HEK293 (cell line): ENCODE measurements around the gene GPX8.

ENCODE experiments used
- GLI4 ChIP-seq: fragments of 450-650 bp; formaldehyde crosslinking; IDR thresholded peaks from 2 replicates; pipeline ENCODE4 v1.5.1; 2016; ENCODE audit warnings: missing biosample characterization, missing genetic modification characterization
- KLF7 ChIP-seq: fragments of 450-650 bp; formaldehyde crosslinking; IDR thresholded peaks from 2 replicates; pipeline ENCODE4 v1.5.1; 2016; ENCODE audit warnings: missing biosample characterization, missing genetic modification characterization, borderline replicate concordance
- KLF9 ChIP-seq: fragments of 450-650 bp; formaldehyde crosslinking; IDR thresholded peaks from 2 replicates; pipeline ENCODE4 v1.5.1; 2016; ENCODE audit warnings: missing biosample characterization, missing genetic modification characterization, low read depth
- REPIN1 ChIP-seq: fragments of 450-650 bp; formaldehyde crosslinking; IDR thresholded peaks from 2 replicates; pipeline ENCODE4 v1.5.1; 2017; ENCODE audit warnings: missing biosample characterization, missing genetic modification characterization, low read depth
- WT1 ChIP-seq: fragments of 450-650 bp; formaldehyde crosslinking; IDR thresholded peaks from 2 replicates; pipeline ENCODE4 v1.5.1; 2016; ENCODE audit warnings: missing biosample characterization, missing genetic modification characterization
- ZFP69B ChIP-seq: fragments of 450-650 bp; formaldehyde crosslinking; IDR thresholded peaks from 2 replicates; pipeline ENCODE4 v1.5.1; 2016; ENCODE audit warnings: missing biosample characterization, missing genetic modification characterization
- ZNF140 ChIP-seq: fragments of 450-650 bp; formaldehyde crosslinking; IDR thresholded peaks from 2 replicates; pipeline ENCODE4 v1.5.1; 2016; ENCODE audit warnings: missing biosample characterization, missing genetic modification characterization
- ZNF350 ChIP-seq: fragments of 450-650 bp; formaldehyde crosslinking; IDR thresholded peaks from 2 replicates; pipeline ENCODE4 v1.5.0; 2017; ENCODE audit warnings: missing biosample characterization, mild to moderate bottlenecking, missing genetic modification characterization
- ZNF423 ChIP-seq: fragments of 450-650 bp; formaldehyde crosslinking; IDR thresholded peaks from 2 replicates; pipeline ENCODE4 v1.5.1; 2016; ENCODE audit warnings: missing biosample characterization, missing genetic modification characterization
- ZNF473 ChIP-seq: fragments of 450-650 bp; formaldehyde crosslinking; IDR thresholded peaks from 2 replicates; pipeline ENCODE4 v1.5.1; 2017; ENCODE audit warnings: missing biosample characterization, missing genetic modification characterization
- ZNF501 ChIP-seq: fragments of 450-650 bp; formaldehyde crosslinking; IDR thresholded peaks from 2 replicates; pipeline ENCODE4 v1.5.1; 2016; ENCODE audit warnings: missing biosample characterization, missing genetic modification characterization
- ZNF510 ChIP-seq: fragments of 450-650 bp; formaldehyde crosslinking; IDR thresholded peaks from 2 replicates; pipeline ENCODE4 v1.5.1; 2018; ENCODE audit warnings: mild to moderate bottlenecking, missing genetic modification characterization, missing biosample characterization; ENCODE audit not compliant: insufficient replicate concordance
- ZNF558 ChIP-seq: fragments of 450-650 bp; formaldehyde crosslinking; IDR thresholded peaks from 2 replicates; pipeline ENCODE4 v1.5.1; 2016; ENCODE audit warnings: missing biosample characterization, missing genetic modification characterization
- ZNF600 ChIP-seq: fragments of 450-650 bp; formaldehyde crosslinking; IDR thresholded peaks from 2 replicates; pipeline ENCODE4 v1.5.1; 2016; ENCODE audit warnings: missing biosample characterization, missing genetic modification characterization
- ZNF626 ChIP-seq: fragments of 450-650 bp; sonication (Bioruptor Pico); formaldehyde crosslinking; IDR thresholded peaks from 2 replicates; pipeline ENCODE4 v1.5.1; 2018; ENCODE audit warnings: missing biosample characterization, missing genetic modification characterization, inconsistent platforms
- ZNF701 ChIP-seq: fragments of 450-650 bp; formaldehyde crosslinking; IDR thresholded peaks from 2 replicates; pipeline ENCODE4 v1.5.1; 2016; ENCODE audit warnings: missing biosample characterization, missing genetic modification characterization
- ZNF76 ChIP-seq: fragments of 450-650 bp; formaldehyde crosslinking; IDR thresholded peaks from 2 replicates; pipeline ENCODE4; 2016; ENCODE audit warnings: low read depth, missing biosample characterization, missing genetic modification characterization, borderline replicate concordance
- TF ChIP-seq, protein P1 (sequence below): fragments of 450-650 bp; formaldehyde crosslinking; IDR thresholded peaks from 2 replicates; pipeline ENCODE4 v1.5.1; 2017; ENCODE audit warnings: missing biosample characterization, missing genetic modification characterization
- TF ChIP-seq, protein P2 (sequence below): fragments of 450-650 bp; formaldehyde crosslinking; IDR thresholded peaks from 2 replicates; pipeline ENCODE4 v1.5.1; 2017; ENCODE audit warnings: missing biosample characterization, missing genetic modification characterization
- TF ChIP-seq, protein P3 (sequence below): fragments of 450-650 bp; formaldehyde crosslinking; IDR thresholded peaks from 2 replicates; pipeline ENCODE4 v1.5.1; 2017; ENCODE audit warnings: missing biosample characterization, missing genetic modification characterization
- TF ChIP-seq, protein P4 (sequence below): fragments of 450-650 bp; formaldehyde crosslinking; IDR thresholded peaks from 2 replicates; pipeline ENCODE4 v1.5.1; 2016; ENCODE audit warnings: missing biosample characterization, missing genetic modification characterization, borderline replicate concordance
- TF ChIP-seq, protein P5 (sequence below): fragments of 450-650 bp; formaldehyde crosslinking; IDR thresholded peaks from 2 replicates; pipeline ENCODE4 v1.5.1; 2016; ENCODE audit warnings: missing biosample characterization, missing genetic modification characterization

Gene GPX8

DNA sequence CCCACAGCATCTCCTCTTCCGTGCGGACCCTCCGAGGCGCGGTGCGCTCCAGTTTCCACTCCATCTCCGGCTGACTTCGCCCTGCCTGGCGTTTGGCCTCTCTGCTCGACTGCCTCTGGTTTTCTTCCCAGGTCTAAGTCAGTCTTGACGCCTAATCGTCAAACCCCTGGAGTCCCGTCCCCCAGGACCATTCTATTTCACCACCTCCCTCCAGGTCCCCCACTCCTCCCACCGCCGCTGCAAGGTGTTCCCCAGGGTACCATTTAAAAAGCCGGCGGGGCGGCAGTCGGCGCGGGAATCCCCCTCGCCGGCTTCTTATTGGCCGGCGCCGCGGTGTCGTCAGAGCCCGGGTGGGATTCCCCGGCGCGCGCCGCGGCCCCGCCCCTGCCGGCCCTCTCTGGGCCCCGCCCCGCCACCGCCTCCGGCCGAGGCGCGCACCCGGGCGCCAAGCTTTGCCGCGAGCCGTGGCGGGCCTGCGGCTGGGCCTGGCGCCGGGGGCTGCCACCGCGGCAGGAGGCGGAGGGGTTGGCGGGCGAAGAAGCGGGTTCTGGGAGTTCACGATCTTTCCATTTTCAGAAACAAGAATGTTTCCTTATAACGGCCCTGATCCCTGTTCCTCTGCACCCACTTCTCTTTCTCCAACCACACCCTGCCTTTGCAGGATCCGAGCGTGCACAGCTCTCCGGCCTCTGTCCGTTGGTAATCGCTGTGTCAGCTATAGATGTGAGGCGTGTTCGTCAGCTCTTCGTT, 13.1 kb downstream of the GPX8 start, which contains the start of gene CDC20B (continued):
- TF ChIP-seq WT1 (tag by site-specific recombination), result peak; percentile 10; the same call in 1 of the 2 replicates
- TF ChIP-seq ZFP69B (tag by site-specific recombination), result no peak
- TF ChIP-seq, protein P1, sequence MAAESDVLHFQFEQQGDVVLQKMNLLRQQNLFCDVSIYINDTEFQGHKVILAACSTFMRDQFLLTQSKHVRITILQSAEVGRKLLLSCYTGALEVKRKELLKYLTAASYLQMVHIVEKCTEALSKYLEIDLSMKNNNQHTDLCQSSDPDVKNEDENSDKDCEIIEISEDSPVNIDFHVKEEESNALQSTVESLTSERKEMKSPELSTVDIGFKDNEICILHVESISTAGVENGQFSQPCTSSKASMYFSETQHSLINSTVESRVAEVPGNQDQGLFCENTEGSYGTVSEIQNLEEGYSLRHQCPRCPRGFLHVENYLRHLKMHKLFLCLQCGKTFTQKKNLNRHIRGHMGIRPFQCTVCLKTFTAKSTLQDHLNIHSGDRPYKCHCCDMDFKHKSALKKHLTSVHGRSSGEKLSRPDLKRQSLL (tag by site-specific recombination), result no peak
- TF ChIP-seq, protein P2, sequence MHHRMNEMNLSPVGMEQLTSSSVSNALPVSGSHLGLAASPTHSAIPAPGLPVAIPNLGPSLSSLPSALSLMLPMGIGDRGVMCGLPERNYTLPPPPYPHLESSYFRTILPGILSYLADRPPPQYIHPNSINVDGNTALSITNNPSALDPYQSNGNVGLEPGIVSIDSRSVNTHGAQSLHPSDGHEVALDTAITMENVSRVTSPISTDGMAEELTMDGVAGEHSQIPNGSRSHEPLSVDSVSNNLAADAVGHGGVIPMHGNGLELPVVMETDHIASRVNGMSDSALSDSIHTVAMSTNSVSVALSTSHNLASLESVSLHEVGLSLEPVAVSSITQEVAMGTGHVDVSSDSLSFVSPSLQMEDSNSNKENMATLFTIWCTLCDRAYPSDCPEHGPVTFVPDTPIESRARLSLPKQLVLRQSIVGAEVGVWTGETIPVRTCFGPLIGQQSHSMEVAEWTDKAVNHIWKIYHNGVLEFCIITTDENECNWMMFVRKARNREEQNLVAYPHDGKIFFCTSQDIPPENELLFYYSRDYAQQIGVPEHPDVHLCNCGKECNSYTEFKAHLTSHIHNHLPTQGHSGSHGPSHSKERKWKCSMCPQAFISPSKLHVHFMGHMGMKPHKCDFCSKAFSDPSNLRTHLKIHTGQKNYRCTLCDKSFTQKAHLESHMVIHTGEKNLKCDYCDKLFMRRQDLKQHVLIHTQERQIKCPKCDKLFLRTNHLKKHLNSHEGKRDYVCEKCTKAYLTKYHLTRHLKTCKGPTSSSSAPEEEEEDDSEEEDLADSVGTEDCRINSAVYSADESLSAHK, result no peak
- peak; percentile 90 for TF ChIP-seq ZNF423 (tag by site-specific recombination)
- no peak for TF ChIP-seq ZNF558 (tag by site-specific recombination)
- no peak for TF ChIP-seq ZNF626
- no peak for TF ChIP-seq GLI4 (tag by site-specific recombination)
- TF ChIP-seq, protein P3, sequence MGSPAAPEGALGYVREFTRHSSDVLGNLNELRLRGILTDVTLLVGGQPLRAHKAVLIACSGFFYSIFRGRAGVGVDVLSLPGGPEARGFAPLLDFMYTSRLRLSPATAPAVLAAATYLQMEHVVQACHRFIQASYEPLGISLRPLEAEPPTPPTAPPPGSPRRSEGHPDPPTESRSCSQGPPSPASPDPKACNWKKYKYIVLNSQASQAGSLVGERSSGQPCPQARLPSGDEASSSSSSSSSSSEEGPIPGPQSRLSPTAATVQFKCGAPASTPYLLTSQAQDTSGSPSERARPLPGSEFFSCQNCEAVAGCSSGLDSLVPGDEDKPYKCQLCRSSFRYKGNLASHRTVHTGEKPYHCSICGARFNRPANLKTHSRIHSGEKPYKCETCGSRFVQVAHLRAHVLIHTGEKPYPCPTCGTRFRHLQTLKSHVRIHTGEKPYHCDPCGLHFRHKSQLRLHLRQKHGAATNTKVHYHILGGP (tag by site-specific recombination), result no peak
- TF ChIP-seq, protein P4, sequence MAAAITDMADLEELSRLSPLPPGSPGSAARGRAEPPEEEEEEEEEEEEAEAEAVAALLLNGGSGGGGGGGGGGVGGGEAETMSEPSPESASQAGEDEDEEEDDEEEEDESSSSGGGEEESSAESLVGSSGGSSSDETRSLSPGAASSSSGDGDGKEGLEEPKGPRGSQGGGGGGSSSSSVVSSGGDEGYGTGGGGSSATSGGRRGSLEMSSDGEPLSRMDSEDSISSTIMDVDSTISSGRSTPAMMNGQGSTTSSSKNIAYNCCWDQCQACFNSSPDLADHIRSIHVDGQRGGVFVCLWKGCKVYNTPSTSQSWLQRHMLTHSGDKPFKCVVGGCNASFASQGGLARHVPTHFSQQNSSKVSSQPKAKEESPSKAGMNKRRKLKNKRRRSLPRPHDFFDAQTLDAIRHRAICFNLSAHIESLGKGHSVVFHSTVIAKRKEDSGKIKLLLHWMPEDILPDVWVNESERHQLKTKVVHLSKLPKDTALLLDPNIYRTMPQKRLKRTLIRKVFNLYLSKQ (tag by site-specific recombination), result no peak
- TF ChIP-seq ZNF473 (tag by site-specific recombination), result no peak
- TF ChIP-seq ZNF701 (tag by site-specific recombination), result no peak
- no peak for TF ChIP-seq ZNF350 (tag by site-specific recombination)
- no peak for TF ChIP-seq ZNF510 (tag by site-specific recombination)
- peak; percentile 67 for TF ChIP-seq ZNF600
- TF ChIP-seq REPIN1, result no peak
- TF ChIP-seq ZNF76 (tag by site-specific recombination), result peak; percentile 29; the same call in 1 of the 2 replicates
- peak; percentile 14; the same call in 1 of the 2 replicates for TF ChIP-seq KLF7 (tag by site-specific recombination)
- TF ChIP-seq ZNF501 (tag by site-specific recombination), result 0 out of 2 replicates have a peak, but pooled peaks have one; percentile 24
- TF ChIP-seq KLF9, result no peak; the same call in 1 of the 2 replicates
- no peak for TF ChIP-seq ZNF140 (tag by site-specific recombination)
- TF ChIP-seq, protein P5, sequence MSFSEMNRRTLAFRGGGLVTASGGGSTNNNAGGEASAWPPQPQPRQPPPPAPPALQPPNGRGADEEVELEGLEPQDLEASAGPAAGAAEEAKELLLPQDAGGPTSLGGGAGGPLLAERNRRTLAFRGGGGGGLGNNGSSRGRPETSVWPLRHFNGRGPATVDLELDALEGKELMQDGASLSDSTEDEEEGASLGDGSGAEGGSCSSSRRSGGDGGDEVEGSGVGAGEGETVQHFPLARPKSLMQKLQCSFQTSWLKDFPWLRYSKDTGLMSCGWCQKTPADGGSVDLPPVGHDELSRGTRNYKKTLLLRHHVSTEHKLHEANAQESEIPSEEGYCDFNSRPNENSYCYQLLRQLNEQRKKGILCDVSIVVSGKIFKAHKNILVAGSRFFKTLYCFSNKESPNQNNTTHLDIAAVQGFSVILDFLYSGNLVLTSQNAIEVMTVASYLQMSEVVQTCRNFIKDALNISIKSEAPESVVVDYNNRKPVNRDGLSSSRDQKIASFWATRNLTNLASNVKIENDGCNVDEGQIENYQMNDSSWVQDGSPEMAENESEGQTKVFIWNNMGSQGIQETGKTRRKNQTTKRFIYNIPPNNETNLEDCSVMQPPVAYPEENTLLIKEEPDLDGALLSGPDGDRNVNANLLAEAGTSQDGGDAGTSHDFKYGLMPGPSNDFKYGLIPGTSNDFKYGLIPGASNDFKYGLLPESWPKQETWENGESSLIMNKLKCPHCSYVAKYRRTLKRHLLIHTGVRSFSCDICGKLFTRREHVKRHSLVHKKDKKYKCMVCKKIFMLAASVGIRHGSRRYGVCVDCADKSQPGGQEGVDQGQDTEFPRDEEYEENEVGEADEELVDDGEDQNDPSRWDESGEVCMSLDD (tag by site-specific recombination), result no peak
- TF ChIP-seq, all 188 proteins: peak for 34
